HepG2 (cell line): ENCODE measurements around the gene SMLR1. TPM values are rescaled to one million over a fixed set of nuclear protein-coding genes. Genes with fewer than 3 reads are reported as not detected.

Experiments
- ATAC-seq: fragments of 200-7000 bp; cut with Tn5 transposase; 3 replicates; pipeline ENCODE4 v1.9.1; 2020; ENCODE audit warnings: mild to moderate bottlenecking, moderate library complexity
- BruUV-seq: library from RNA; stranded (reverse); fragments of 400-500 nt; replicated peaks from 2 replicates; lab custom pipeline; 2021; lab: Mats Ljungman, UMichigan
- CTCF ChIA-PET: fragments of 300-600 bp; formaldehyde crosslinking; extraction: SDS; loops from one replicate; lab custom pipeline; 2021; ENCODE audit warnings: low total read pairs, inconsistent platforms, low intra/inter-chr PET ratio; lab: Yijun Ruan, JAX
- POLR2A ChIA-PET: fragments of 350-600 bp; sonication (Branson Sonifier 250); formaldehyde crosslinking; loops from one replicate; lab custom pipeline; 2020; ENCODE audit warnings: antibody characterized with exemption, inconsistent platforms; lab: Yijun Ruan, JAX
- DNase-seq: peaks from one replicate; pipeline ENCODE4 v3.0.0-alpha.2; 2015; ENCODE audit warnings: low spot score
- FAIRE-seq: peaks from 3 replicates; lab custom pipeline; 2011; peaks lifted over from hg19 to GRCh38; lab: Jason Lieb, UNC
- H2AFZ ChIP-seq: one replicate; pipeline ENCODE4 v1.6.1; 2011; ENCODE audit warnings: low read length, inconsistent platforms
- H3K27ac ChIP-seq: fragments of 300-600 bp; 3 replicates; pipeline ENCODE4 v1.8.0; 2011; ENCODE audit warnings: mixed run types, mild to moderate bottlenecking, mixed read lengths, low read length, inconsistent platforms; ENCODE audit not compliant: insufficient read depth; ENCODE audit errors: extremely low read length
- H3K27me3 ChIP-seq, 2 experiments: fragments of 200-600 bp in 1 of 2; 2 replicates in 1 of 2; 3 replicates in 1 of 2; pipeline versions ENCODE4 v1.6.0 to v1.8.0; 2011; ENCODE audit warnings: low read length in 2 of 2, mild to moderate bottlenecking in 2 of 2, moderate library complexity in 2 of 2, inconsistent platforms in 1 of 2; ENCODE audit not compliant: insufficient read depth in 2 of 2, control insufficient read depth in 1 of 2
- H3K36me3 ChIP-seq, 2 experiments: fragments of 200-600 bp in 1 of 2; replicated peaks in 1 of 2; 2 replicates in 1 of 2; 3 replicates in 1 of 2; pipeline versions ENCODE4 v1.5.1 to v1.8.0; 2011; ENCODE audit warnings: low read length in 2 of 2, inconsistent platforms in 1 of 2; ENCODE audit not compliant: insufficient read depth in 2 of 2, control insufficient read depth in 1 of 2
- H3K4me1 ChIP-seq: 2 replicates; pipeline ENCODE4 v1.5.1; 2012; ENCODE audit warnings: low read length, inconsistent platforms; ENCODE audit not compliant: insufficient read depth
- H3K4me2 ChIP-seq: 2 replicates; pipeline ENCODE4 v1.6.0; 2011; ENCODE audit warnings: low read depth, low read length, inconsistent platforms
- H3K4me3 ChIP-seq, 3 experiments: fragments of 200-600 bp in 1 of 3; sonication (generic), shearing (Covaris generic) in 1 of 3; replicated peaks in 1 of 3; 2 replicates each; pipeline ENCODE4 v1.5.1; 2011 to 2016; ENCODE audit warnings: low read length in 3 of 3, inconsistent platforms in 2 of 3, low read depth in 2 of 3, mild to moderate bottlenecking in 2 of 3, control low read depth in 1 of 3, mixed read lengths in 1 of 3; ENCODE audit not compliant: insufficient read depth in 1 of 3
- H3K79me2 ChIP-seq: one replicate; pipeline ENCODE4 v1.6.1; 2011; ENCODE audit warnings: low read length, inconsistent platforms; ENCODE audit not compliant: insufficient read depth
- H3K9ac ChIP-seq: 2 replicates; pipeline ENCODE4 v1.6.0; 2011; ENCODE audit warnings: mild to moderate bottlenecking, low read depth, low read length, inconsistent platforms; ENCODE audit not compliant: insufficient read depth
- H3K9me3 ChIP-seq: 2 replicates; pipeline ENCODE4 v1.5.1; 2012; ENCODE audit warnings: mild to moderate bottlenecking, low read length
- H4K20me1 ChIP-seq: 2 replicates; pipeline ENCODE4 v1.6.0; 2011; ENCODE audit warnings: inconsistent platforms, mild to moderate bottlenecking, low read length, moderate library complexity; ENCODE audit not compliant: insufficient read depth
- CHD4 ChIP-seq: fragments of 200-600 bp; sonication (generic); IDR thresholded peaks from 2 replicates; pipeline ENCODE4 v1.7.0; 2017; ENCODE audit warnings: mild to moderate bottlenecking, low read length, borderline replicate concordance
- DPF2 ChIP-seq: sonication (generic); formaldehyde crosslinking; IDR thresholded peaks from 2 replicates; pipeline ENCODE4 v1.4.0; 2020; ENCODE audit warnings: mild to moderate bottlenecking, low read depth, missing genetic modification reagents, borderline replicate concordance
- FOXO1 ChIP-seq: sonication (generic); formaldehyde crosslinking; IDR thresholded peaks from 2 replicates; pipeline ENCODE4 v1.4.0; 2020; ENCODE audit warnings: missing genetic modification reagents
- GLMP ChIP-seq: sonication (generic); formaldehyde crosslinking; IDR thresholded peaks from 2 replicates; pipeline ENCODE4 v1.9.0; 2021; ENCODE audit warnings: missing genetic modification reagents, mild to moderate bottlenecking, borderline replicate concordance
- KAT2B ChIP-seq: fragments of 150-350 bp; IDR thresholded peaks from 2 replicates; pipeline ENCODE4 v1.6.1; 2014; ENCODE audit warnings: low read depth, low read length, borderline replicate concordance
- MIER2 ChIP-seq: IDR thresholded peaks from 2 replicates; pipeline ENCODE4 v1.6.1; 2016; ENCODE audit warnings: missing biosample characterization, missing genetic modification reagents
- POGZ ChIP-seq: sonication (generic); formaldehyde crosslinking; IDR thresholded peaks from 2 replicates; pipeline ENCODE4 v1.4.0; 2020; ENCODE audit warnings: mild to moderate bottlenecking, missing genetic modification reagents
- THAP11 ChIP-seq: IDR thresholded peaks from 2 replicates; pipeline ENCODE4 v1.6.1; 2016; ENCODE audit warnings: missing biosample characterization, missing genetic modification reagents
- ZNF350 ChIP-seq: sonication (generic); formaldehyde crosslinking; IDR thresholded peaks from 2 replicates; pipeline ENCODE4 v1.4.0; 2020; ENCODE audit warnings: mild to moderate bottlenecking, low read depth, missing genetic modification reagents, borderline replicate concordance
- ZNF407 ChIP-seq: sonication (generic); formaldehyde crosslinking; IDR thresholded peaks from one replicate; pipeline ENCODE4 v1.5.1; 2020; ENCODE audit warnings: mild to moderate bottlenecking, missing genetic modification reagents; ENCODE audit errors: not compliant biosample characterization
- ZNF724P ChIP-seq: sonication (generic); formaldehyde crosslinking; IDR thresholded peaks from 2 replicates; pipeline ENCODE4 v1.8.0; 2022; ENCODE audit warnings: missing genetic modification reagents, borderline replicate concordance
- ZNF775 ChIP-seq: sonication (generic); formaldehyde crosslinking; IDR thresholded peaks from 2 replicates; pipeline ENCODE4 v1.4.0; 2020; ENCODE audit warnings: missing genetic modification reagents, mild to moderate bottlenecking, moderate library complexity, borderline replicate concordance
- WGBS: methylation state at CpG from one replicate; pipeline ENCODE4 v1.1.6; 2017; ENCODE audit warnings: low lambda C conversion rate; 5-methylcytosine and 5-hydroxymethylcytosine counted together
- in situ Hi-C: cut with HindIII; loops from 2 replicates; pipeline ENCODE4 v1.10.0; 2017; ENCODE audit warnings: low pct_unique_long_range_greater_than_20kb; ENCODE audit not compliant: extremely low pct_ligation_motif_present
- intact Hi-C: fragments of 100-400 bp; cut with micrococcal nuclease; formaldehyde crosslinking; loops from one replicate; pipeline ENCODE4 v1.10.0; 2022; ENCODE audit not compliant: unreplicated experiment
- polyA plus RNA-seq, 8 experiments: library from polyadenylated mRNA; depleted of rRNA in 3 of 8; stranded (reverse) in 7 of 8; unstranded in 1 of 8; fragments of >200 nt; fragmentation: Illumina TruSeq in 4 of 8; extraction: Trizol in 4 of 8; gene quantifications; 2 replicates each; pipeline versions ENCODE4 v1.2.1 to v1.2.3, GENCODE V29; 2011 to 2016; ENCODE audit warnings: low read depth in 4 of 8, missing spikeins in 1 of 8, mixed read lengths in 1 of 8; ENCODE audit not compliant: insufficient read depth in 1 of 8
- total RNA-seq, 5 experiments: library from RNA; depleted of rRNA; stranded (reverse); fragments of >200 nt; fragmentation: Illumina TruSeq; extraction: Trizol; gene quantifications; 2 replicates each; pipeline ENCODE4 v1.2.3, GENCODE V29; 2016; ENCODE audit warnings: low read depth in 1 of 5

The SMLR1 gene
- total and polyA plus RNA-seq, 2 of the 13 experiments (the other 11 are each of a cell fraction or from before 2014, with no cell fraction given), result 41.8 to 104 TPM

GRCh38 chr6:130826442-130827246, 562 bp upstream of the SMLR1 start:
- H3K4me3 ChIP-seq, result peak overlapping the region; percentile 66 to 83 (median 81)
- in situ Hi-C loops (no loop called here), intact Hi-C loops (loop anchor here (1.0 to 5.0 kb wide), 4 partner anchors 11 to 504 kb away; no protein-coding TSS in a partner anchor)
- H3K4me2 ChIP-seq, result peak overlapping the region; percentile 95
- peak overlapping the region; percentile 95 for H3K27ac ChIP-seq
- H2AFZ ChIP-seq, result no peak overlapping the region
- POLR2A ChIA-PET, result interaction anchor here (0.6 to 5.3 kb wide), 21 partner anchors 10 to 1125 kb away, joined by 3 to 175 read pairs (median 4); no protein-coding TSS in a partner anchor
- CTCF ChIA-PET, result no interaction called here
- H3K9ac ChIP-seq, result peak overlapping the region; percentile 92; the same call in 1 of the 2 replicates
- no peaks in the 10 kb centered on the region for H4K20me1 ChIP-seq
- DNase-seq (no peak), ATAC-seq (peak; percentile 44), FAIRE-seq (no peak)
- no peaks in the 10 kb centered on the region; a peak in 1 of 5 replicates for H3K27me3 ChIP-seq
- H3K9me3 ChIP-seq, result no peaks in the 10 kb centered on the region
- H3K79me2 ChIP-seq, result peaks cover 44% of the 10 kb centered on the region
- WGBS, result 35% methylated on average over 4 of the region's 4 CpGs
- peaks cover 94% of the 10 kb centered on the region for H3K4me1 ChIP-seq
- peaks cover 2 to 13% of the 10 kb centered on the region in 2 experiments; a peak in 4 of 5 replicates for H3K36me3 ChIP-seq
- BruUV-seq, result TSS peak; percentile 89
- TF ChIP-seq FOXO1 (CRISPR knock-in tag) (peak; percentile 43; the same call in 1 of the 2 replicates), DPF2 (CRISPR knock-in tag) (peak; percentile 58; the same call in 1 of the 2 replicates), ZNF724P (no peak), KAT2B (0 out of 2 replicates have a peak, but pooled peaks have one; percentile 10), ZNF775 (CRISPR knock-in tag) (peak; percentile 84; the same call in 1 of the 2 replicates), GLMP (CRISPR knock-in tag) (no peak), THAP11 (CRISPR knock-in tag) (peak; percentile 43), POGZ (CRISPR knock-in tag) (no peak), MIER2 (CRISPR knock-in tag) (no peak), CHD4 (peak; percentile 93; the same call in 1 of the 2 replicates), ZNF350 (CRISPR knock-in tag) (0 out of 2 replicates have a peak, but pooled peaks have one; percentile 36), ZNF407 (CRISPR knock-in tag) (peak; percentile 16)
